ENCODE data around the gene MAP3K7CL.

The MAP3K7CL gene

GRCh38 chr21:29130270-29130969 lies at the start of gene MAP3K7CL:
MAP3K7CL (plus strand) TSS chr21:29130644; CDS start chr21:29133345, 2,701 bp downstream.
- no peak for TF ChIP-seq CTCF (conservative IDR thresholded peaks at IDR 0.05)

GRCh38 chr21:29082046-29082815 lies 48.2 kb upstream of the MAP3K7CL start:
- H3K27ac ChIP-seq, result no peak overlapping the region
- TF ChIP-seq CTCF (conservative IDR thresholded peaks at IDR 0.05), result no peak

More at GRCh38 chr21:29130270-29130969, at the start of gene MAP3K7CL:
- no peak within 1 kb of the TSS for H3K27ac ChIP-seq

- no peak overlapping the region for H3K27ac ChIP-seq
- TF ChIP-seq CTCF (conservative IDR thresholded peaks at IDR 0.05), result no peak
Measured at GRCh38 chr21:29083306-29083705, 47.1 kb upstream of the MAP3K7CL start.

- TF ChIP-seq CTCF (conservative IDR thresholded peaks at IDR 0.05), result no peak
- H3K27ac ChIP-seq, result no peak overlapping the region
Measured at GRCh38 chr21:29084372-29084771, 46.1 kb upstream of the MAP3K7CL start.

- TF ChIP-seq CTCF (conservative IDR thresholded peaks at IDR 0.05), result no peak
- no peak overlapping the region for H3K27ac ChIP-seq
Measured at GRCh38 chr21:29085106-29085752, 45.2 kb upstream of the MAP3K7CL start.

- no peak for TF ChIP-seq CTCF (conservative IDR thresholded peaks at IDR 0.05)
- H3K27ac ChIP-seq, result no peak overlapping the region
Measured at GRCh38 chr21:29091033-29091432, 39.4 kb upstream of the MAP3K7CL start.
